ENCODE data around the gene HSPA8.

The HSPA8 gene

DNA sequence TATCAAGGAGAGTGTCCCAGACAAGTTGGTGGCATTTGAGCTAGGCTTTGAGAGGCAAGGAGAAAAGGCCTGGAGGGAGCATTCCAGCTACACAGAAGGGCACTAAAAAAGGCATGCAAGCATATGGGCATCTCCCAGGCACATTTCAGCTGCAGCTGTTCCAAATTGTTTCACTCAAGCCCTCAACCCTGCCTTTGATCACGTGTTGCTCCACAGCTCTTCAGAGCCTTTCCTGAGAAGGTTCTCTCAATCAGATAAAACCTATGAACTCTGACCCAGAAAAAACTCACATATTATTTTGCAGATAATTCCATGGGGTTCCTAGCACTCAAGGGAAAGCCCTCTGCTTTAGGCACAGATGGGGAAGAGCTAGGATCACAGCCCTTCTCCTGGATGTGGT is 24.4 kb upstream of the HSPA8 start:
- TF ChIP-seq, protein P1, sequence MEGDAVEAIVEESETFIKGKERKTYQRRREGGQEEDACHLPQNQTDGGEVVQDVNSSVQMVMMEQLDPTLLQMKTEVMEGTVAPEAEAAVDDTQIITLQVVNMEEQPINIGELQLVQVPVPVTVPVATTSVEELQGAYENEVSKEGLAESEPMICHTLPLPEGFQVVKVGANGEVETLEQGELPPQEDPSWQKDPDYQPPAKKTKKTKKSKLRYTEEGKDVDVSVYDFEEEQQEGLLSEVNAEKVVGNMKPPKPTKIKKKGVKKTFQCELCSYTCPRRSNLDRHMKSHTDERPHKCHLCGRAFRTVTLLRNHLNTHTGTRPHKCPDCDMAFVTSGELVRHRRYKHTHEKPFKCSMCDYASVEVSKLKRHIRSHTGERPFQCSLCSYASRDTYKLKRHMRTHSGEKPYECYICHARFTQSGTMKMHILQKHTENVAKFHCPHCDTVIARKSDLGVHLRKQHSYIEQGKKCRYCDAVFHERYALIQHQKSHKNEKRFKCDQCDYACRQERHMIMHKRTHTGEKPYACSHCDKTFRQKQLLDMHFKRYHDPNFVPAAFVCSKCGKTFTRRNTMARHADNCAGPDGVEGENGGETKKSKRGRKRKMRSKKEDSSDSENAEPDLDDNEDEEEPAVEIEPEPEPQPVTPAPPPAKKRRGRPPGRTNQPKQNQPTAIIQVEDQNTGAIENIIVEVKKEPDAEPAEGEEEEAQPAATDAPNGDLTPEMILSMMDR (IDR thresholded peaks at IDR 0.05), result no peak
- H3K27ac ChIP-seq, result no peak overlapping the region
- H3K4me1 ChIP-seq (ENCODE audit: control insufficient read depth in 1 of 2, insufficient read depth in 1 of 2, low read depth in 1 of 2, low read length in 1 of 2), result no peaks in the 10 kb centered on the region
- H3K9me3 ChIP-seq, result no peaks in the 10 kb centered on the region
- no peaks in the 10 kb centered on the region for H3K27me3 ChIP-seq
- H3K4me3 ChIP-seq (ENCODE audit: low read depth in 1 of 2, low read length in 1 of 2), result no peak overlapping the region
- H3K36me3 ChIP-seq, result no peaks in the 10 kb centered on the region

DNA sequence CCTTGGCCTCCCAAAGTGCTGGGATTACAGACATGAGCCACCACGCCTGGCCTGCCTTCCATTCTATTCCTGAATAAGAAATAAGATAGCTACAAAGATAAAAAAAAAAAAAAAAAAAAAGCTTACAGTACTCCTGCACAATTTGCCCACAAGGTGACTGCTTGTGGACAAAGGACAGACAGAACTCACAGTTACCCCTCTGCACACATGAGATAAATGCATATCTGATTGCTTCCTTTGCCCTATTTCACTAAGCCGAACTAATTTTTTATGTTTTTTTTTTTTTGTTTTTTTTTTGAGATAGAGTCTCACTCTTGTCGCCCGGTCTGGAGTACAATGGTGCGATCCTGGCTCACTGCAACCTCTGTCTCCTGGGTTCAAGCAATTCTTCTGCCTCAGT is 23.6 kb upstream of the HSPA8 start:
- Histone ChIP-seq H3K27ac (no peak overlapping the region), H3K4me3 (ENCODE audit: low read depth in 1 of 2, low read length in 1 of 2) (no peak overlapping the region), H3K9me3 (no peaks in the 10 kb centered on the region), H3K27me3 (no peaks in the 10 kb centered on the region), H3K4me1 (ENCODE audit: control insufficient read depth in 1 of 2, insufficient read depth in 1 of 2, low read depth in 1 of 2, low read length in 1 of 2) (no peaks in the 10 kb centered on the region), H3K36me3 (no peaks in the 10 kb centered on the region)
- TF ChIP-seq, protein P1 (IDR thresholded peaks at IDR 0.05), result no peak

DNA sequence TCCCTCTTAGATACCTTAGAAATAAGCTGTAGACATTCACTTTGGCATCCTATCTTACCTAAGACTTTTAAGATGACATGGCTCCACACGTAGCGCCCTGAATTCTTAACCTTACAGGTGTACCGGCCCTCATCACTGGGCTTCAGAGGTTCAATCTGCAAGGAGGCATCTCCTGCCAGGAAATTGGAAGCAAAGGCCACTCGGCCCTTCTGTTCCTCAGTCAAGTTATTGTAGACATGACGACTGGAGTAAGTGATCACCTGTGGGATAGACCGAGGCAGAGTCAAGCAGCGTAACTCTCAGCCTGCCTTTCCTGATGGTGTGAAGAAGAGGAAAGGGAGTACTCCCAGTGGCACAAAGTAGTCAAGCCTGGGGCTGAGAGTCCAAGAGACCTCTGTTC is 22.5 kb upstream of the HSPA8 start:
- Histone ChIP-seq H3K9me3 (no peaks in the 10 kb centered on the region), H3K4me1 (ENCODE audit: control insufficient read depth in 1 of 2, insufficient read depth in 1 of 2, low read depth in 1 of 2, low read length in 1 of 2) (no peaks in the 10 kb centered on the region), H3K27ac (no peak overlapping the region), H3K27me3 (no peaks in the 10 kb centered on the region), H3K36me3 (no peaks in the 10 kb centered on the region), H3K4me3 (ENCODE audit: low read depth in 1 of 2, low read length in 1 of 2) (no peak overlapping the region)
- TF ChIP-seq, protein P1 (IDR thresholded peaks at IDR 0.05), result no peak

DNA sequence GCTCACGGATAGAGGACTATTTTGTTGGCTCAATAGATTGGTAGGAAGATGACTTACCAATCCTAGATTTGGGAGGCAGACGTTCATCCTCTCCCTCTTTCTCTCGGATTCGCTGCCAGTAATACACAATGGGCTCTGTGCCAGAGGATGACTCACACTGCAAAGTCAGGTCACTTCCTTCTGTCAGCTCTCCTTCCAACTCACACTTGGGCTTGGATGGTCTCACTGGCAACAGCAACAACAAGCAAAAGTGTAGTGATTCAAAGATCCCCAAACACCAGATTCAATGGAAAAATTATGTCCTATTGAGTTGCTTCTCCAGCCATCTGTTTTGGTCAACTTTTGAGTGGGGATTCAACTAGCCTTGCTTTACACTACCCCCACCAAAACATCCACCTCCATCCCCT is 21.7 kb upstream of the HSPA8 start:
- Histone ChIP-seq H3K4me1 (ENCODE audit: control insufficient read depth in 1 of 2, insufficient read depth in 1 of 2, low read depth in 1 of 2, low read length in 1 of 2) (no peaks in the 10 kb centered on the region), H3K27me3 (no peaks in the 10 kb centered on the region), H3K4me3 (ENCODE audit: low read depth in 1 of 2, low read length in 1 of 2) (no peak overlapping the region), H3K36me3 (no peaks in the 10 kb centered on the region), H3K9me3 (no peaks in the 10 kb centered on the region), H3K27ac (no peak overlapping the region)
- TF ChIP-seq, protein P1 (IDR thresholded peaks at IDR 0.05), result no peak

DNA sequence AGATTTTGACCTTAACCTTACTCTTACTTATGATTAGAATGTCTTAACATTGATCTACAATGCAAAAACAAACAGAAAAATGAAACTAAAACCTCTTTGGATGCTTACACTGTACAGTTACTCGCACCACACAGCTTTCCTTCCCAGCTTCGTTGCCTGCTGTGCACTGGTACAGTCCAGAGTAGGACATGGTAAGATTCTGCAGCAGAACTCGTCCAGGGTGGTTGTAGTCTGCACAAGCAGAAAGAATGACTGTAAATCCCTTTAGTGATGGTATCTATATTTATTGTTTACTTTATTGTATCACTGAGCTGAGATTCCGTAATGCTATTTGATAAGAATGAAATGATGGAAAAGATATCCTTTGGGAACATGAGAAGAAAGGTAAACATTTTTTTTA is 21.0 kb upstream of the HSPA8 start:
- no peaks in the 10 kb centered on the region for H3K9me3 ChIP-seq
- H3K27me3 ChIP-seq, result no peaks in the 10 kb centered on the region
- H3K36me3 ChIP-seq, result no peaks in the 10 kb centered on the region
- no peak overlapping the region for H3K4me3 ChIP-seq (ENCODE audit: low read depth in 1 of 2, low read length in 1 of 2)
- no peaks in the 10 kb centered on the region for H3K4me1 ChIP-seq (ENCODE audit: control insufficient read depth in 1 of 2, insufficient read depth in 1 of 2, low read depth in 1 of 2, low read length in 1 of 2)
- TF ChIP-seq, protein P1 (IDR thresholded peaks at IDR 0.05), result no peak
- H3K27ac ChIP-seq, result no peak overlapping the region

DNA sequence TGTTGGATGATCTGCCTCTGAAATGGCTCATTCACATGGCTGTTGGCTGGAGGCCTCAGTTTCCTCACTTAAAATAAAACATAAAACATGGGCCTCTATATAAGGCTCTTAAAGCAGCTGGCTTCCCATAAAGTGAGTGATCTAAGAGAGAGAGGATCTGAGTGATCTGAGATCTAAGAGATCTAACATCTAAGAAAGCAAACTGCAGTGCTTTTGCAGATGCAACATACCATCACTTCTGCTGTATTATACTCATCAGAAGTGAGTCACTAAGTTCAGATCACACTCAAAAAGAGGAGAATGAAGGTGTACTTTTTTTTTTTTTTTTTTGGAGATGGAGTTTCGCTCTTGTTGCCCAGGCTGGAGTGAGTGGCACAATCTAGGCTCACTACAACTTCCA is 18.1 kb upstream of the HSPA8 start:
- TF ChIP-seq, protein P1 (IDR thresholded peaks at IDR 0.05), result no peak
- H3K27ac ChIP-seq, result no peak overlapping the region
- H3K4me3 ChIP-seq (ENCODE audit: low read depth in 1 of 2, low read length in 1 of 2), result no peak overlapping the region
- H3K27me3 ChIP-seq, result no peaks in the 10 kb centered on the region
- no peaks in the 10 kb centered on the region for H3K4me1 ChIP-seq (ENCODE audit: control insufficient read depth in 1 of 2, insufficient read depth in 1 of 2, low read depth in 1 of 2, low read length in 1 of 2)
- H3K36me3 ChIP-seq, result no peaks in the 10 kb centered on the region
- H3K9me3 ChIP-seq, result no peaks in the 10 kb centered on the region
